ENCODE results near the gene NSUN2.

DNA sequence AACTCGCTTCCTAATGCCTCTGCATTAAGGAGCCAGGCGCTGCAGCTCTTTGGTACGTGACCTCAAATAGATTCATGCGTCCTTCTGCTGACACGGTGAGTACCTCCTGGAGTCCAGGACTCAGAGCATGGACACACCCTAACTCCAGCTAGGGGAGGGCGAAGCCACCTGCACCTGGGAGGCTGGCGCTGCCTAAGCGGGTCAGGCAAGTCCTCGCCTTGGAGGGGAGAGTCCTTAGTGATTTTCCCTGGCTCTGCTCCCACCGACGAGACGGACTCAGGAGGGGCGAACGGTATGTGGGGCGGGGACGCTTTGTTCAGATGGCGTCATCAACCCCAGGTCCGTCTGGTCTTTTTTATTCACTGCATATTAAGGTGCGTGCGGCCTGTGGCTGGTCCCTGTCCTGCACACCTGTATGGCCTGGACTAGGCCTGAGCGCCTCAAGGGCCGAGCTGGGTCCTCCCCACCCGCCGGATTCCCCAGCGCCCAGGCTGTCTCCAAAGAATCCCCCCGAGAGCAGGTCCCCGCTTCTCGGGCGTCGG is 50.3 kb downstream of the NSUN2 start:
- TF ChIP-seq, protein P1, sequence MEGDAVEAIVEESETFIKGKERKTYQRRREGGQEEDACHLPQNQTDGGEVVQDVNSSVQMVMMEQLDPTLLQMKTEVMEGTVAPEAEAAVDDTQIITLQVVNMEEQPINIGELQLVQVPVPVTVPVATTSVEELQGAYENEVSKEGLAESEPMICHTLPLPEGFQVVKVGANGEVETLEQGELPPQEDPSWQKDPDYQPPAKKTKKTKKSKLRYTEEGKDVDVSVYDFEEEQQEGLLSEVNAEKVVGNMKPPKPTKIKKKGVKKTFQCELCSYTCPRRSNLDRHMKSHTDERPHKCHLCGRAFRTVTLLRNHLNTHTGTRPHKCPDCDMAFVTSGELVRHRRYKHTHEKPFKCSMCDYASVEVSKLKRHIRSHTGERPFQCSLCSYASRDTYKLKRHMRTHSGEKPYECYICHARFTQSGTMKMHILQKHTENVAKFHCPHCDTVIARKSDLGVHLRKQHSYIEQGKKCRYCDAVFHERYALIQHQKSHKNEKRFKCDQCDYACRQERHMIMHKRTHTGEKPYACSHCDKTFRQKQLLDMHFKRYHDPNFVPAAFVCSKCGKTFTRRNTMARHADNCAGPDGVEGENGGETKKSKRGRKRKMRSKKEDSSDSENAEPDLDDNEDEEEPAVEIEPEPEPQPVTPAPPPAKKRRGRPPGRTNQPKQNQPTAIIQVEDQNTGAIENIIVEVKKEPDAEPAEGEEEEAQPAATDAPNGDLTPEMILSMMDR (IDR thresholded peaks at IDR 0.05): no peak
- no peak for TF ChIP-seq POLR2A (IDR thresholded peaks at IDR 0.05)

Measured in uterus (tissue), 2 donors.